ENCODE data around the gene RBPMS2. TPM values are rescaled to one million over a fixed set of nuclear protein-coding genes. Genes with fewer than 3 reads are reported as not detected.

Gene RBPMS2
- polyA plus RNA-seq, 1 donor from 2014 or later, result not detected

DNA sequence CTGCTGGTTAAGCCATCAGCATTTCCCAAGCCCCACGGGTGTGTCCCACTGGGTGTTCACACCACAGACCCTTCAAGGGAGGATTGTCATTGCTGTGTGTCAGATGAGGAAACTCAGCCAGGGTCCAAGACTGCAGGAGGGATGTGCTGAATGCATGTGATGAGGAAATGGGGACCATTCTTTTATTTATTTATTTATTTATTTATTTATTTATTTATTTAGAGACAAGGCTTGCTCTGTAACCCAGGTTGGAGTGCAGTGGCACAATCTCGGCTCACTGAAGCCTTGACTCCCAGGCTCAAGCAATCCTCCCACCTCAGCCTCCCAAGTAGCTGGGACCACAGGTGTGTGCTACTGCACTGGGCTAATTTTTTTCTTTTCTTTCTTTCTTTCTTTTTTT lies 29.2 kb upstream of the RBPMS2 start:
- H4K20me1 ChIP-seq (ENCODE audit: insufficient read depth), result no peaks in the 10 kb centered on the region
- H3K9ac ChIP-seq (ENCODE audit: low read length), result no peak overlapping the region
- H3K4me3 ChIP-seq (ENCODE audit: low read length), result no peak overlapping the region
- H3K4me2 ChIP-seq (ENCODE audit: low read length), result no peak overlapping the region
- no peaks in the 10 kb centered on the region for H3K36me3 ChIP-seq (ENCODE audit: insufficient read depth, low read length)
- no peak overlapping the region for H2AFZ ChIP-seq (ENCODE audit: low read depth, low read length)
- H3K9me3 ChIP-seq (ENCODE audit: low read length), result no peaks in the 10 kb centered on the region
- no peaks in the 10 kb centered on the region for H3K9me2 ChIP-seq (ENCODE audit: insufficient read depth, low read length)
- no peaks in the 10 kb centered on the region for H3K27me3 ChIP-seq (ENCODE audit: insufficient read depth, low read depth, low read length)
- H3F3A ChIP-seq (ENCODE audit: insufficient read depth, low read length, poor library complexity, severe bottlenecking), result no peaks in the 10 kb centered on the region
- TF ChIP-seq POLR2AphosphoS5 (IDR thresholded peaks at IDR 0.05) (no peak), RAD21 (conservative IDR thresholded peaks at IDR 0.05) (no peak), EP300 (conservative IDR thresholded peaks at IDR 0.05; ENCODE audit: poor library complexity, severe bottlenecking) (no peak), MXI1 (conservative IDR thresholded peaks at IDR 0.05; ENCODE audit: poor library complexity, severe bottlenecking) (no peak), TAF1 (IDR thresholded peaks at IDR 0.05; ENCODE audit: low read depth) (no peak), REST (IDR thresholded peaks at IDR 0.05; ENCODE audit: borderline replicate concordance) (no peak), SMC3 (conservative IDR thresholded peaks at IDR 0.05; ENCODE audit: poor library complexity) (no peak), EZH2 (IDR thresholded peaks at IDR 0.05; ENCODE audit: borderline replicate concordance, insufficient read depth, low read length, poor library complexity, severe bottlenecking) (no peak)
- TF ChIP-seq, protein P1, sequence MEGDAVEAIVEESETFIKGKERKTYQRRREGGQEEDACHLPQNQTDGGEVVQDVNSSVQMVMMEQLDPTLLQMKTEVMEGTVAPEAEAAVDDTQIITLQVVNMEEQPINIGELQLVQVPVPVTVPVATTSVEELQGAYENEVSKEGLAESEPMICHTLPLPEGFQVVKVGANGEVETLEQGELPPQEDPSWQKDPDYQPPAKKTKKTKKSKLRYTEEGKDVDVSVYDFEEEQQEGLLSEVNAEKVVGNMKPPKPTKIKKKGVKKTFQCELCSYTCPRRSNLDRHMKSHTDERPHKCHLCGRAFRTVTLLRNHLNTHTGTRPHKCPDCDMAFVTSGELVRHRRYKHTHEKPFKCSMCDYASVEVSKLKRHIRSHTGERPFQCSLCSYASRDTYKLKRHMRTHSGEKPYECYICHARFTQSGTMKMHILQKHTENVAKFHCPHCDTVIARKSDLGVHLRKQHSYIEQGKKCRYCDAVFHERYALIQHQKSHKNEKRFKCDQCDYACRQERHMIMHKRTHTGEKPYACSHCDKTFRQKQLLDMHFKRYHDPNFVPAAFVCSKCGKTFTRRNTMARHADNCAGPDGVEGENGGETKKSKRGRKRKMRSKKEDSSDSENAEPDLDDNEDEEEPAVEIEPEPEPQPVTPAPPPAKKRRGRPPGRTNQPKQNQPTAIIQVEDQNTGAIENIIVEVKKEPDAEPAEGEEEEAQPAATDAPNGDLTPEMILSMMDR (IDR thresholded peaks at IDR 0.05; ENCODE audit: poor library complexity, severe bottlenecking), result no peak
- no peaks in the 10 kb centered on the region for H3K79me2 ChIP-seq (replicated peaks; ENCODE audit: insufficient read depth, low read length)
- H3K27ac ChIP-seq (ENCODE audit: low read length), result no peak overlapping the region

DNA sequence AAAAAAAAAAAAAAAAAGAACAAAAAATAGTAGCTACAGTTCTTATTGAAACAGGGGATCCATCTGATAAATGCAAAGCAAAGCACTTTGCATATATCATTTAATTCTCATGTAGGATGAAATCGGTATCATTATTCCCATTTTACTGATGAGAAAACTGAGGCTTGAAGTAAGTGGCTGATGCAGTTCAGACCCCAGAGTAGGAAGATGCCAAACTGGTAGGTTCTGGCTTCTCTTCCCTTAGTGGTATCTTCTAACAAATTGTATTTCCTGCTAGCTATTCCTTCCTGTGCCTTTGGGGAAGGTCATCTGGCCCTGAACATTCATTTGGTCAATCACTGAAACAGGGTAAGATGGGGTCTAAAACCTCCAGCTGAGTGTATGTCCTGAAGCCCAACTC lies 28.1 kb upstream of the RBPMS2 start:
- no peak overlapping the region for H3K4me2 ChIP-seq (ENCODE audit: low read length)
- H3K9me3 ChIP-seq (ENCODE audit: low read length), result no peaks in the 10 kb centered on the region
- no peak for TF ChIP-seq SMC3 (conservative IDR thresholded peaks at IDR 0.05; ENCODE audit: poor library complexity)
- no peak for TF ChIP-seq RAD21 (conservative IDR thresholded peaks at IDR 0.05)
- TF ChIP-seq MXI1 (conservative IDR thresholded peaks at IDR 0.05; ENCODE audit: poor library complexity, severe bottlenecking), result no peak
- TF ChIP-seq EZH2 (IDR thresholded peaks at IDR 0.05; ENCODE audit: borderline replicate concordance, insufficient read depth, low read length, poor library complexity, severe bottlenecking), result no peak
- no peak for TF ChIP-seq REST (IDR thresholded peaks at IDR 0.05; ENCODE audit: borderline replicate concordance)
- TF ChIP-seq, protein P1 (IDR thresholded peaks at IDR 0.05; ENCODE audit: poor library complexity, severe bottlenecking), result no peak
- TF ChIP-seq EP300 (conservative IDR thresholded peaks at IDR 0.05; ENCODE audit: poor library complexity, severe bottlenecking), result no peak
- TF ChIP-seq POLR2AphosphoS5 (IDR thresholded peaks at IDR 0.05), result no peak
- H3K9ac ChIP-seq (ENCODE audit: low read length), result no peak overlapping the region
- no peaks in the 10 kb centered on the region for H3K79me2 ChIP-seq (replicated peaks; ENCODE audit: insufficient read depth, low read length)
- no peak overlapping the region for H3K4me3 ChIP-seq (ENCODE audit: low read length)
- H3K27ac ChIP-seq (ENCODE audit: low read length), result no peak overlapping the region
- no peaks in the 10 kb centered on the region for H3K27me3 ChIP-seq (ENCODE audit: insufficient read depth, low read depth, low read length)
- no peaks in the 10 kb centered on the region for H4K20me1 ChIP-seq (ENCODE audit: insufficient read depth)
- H2AFZ ChIP-seq (ENCODE audit: low read depth, low read length), result no peak overlapping the region
- no peaks in the 10 kb centered on the region for H3F3A ChIP-seq (ENCODE audit: insufficient read depth, low read length, poor library complexity, severe bottlenecking)
- no peaks in the 10 kb centered on the region for H3K9me2 ChIP-seq (ENCODE audit: insufficient read depth, low read length)
- H3K36me3 ChIP-seq (ENCODE audit: insufficient read depth, low read length), result no peaks in the 10 kb centered on the region
